IPS-15b (cell line): ENCODE measurements around the gene SCUBE3.

Source experiments
- H3K27me3 ChIP-seq: one replicate; pipeline ENCODE4 v1.6.1; 2013; ENCODE audit warnings: low read length; ENCODE audit not compliant: control insufficient read depth, insufficient read depth
- H3K36me3 ChIP-seq: one replicate; pipeline ENCODE4 v1.6.1; 2013; ENCODE audit warnings: low read length; ENCODE audit not compliant: control insufficient read depth, insufficient read depth
- H3K4me1 ChIP-seq: one replicate; pipeline ENCODE4 v1.6.1; 2013; ENCODE audit warnings: mild to moderate bottlenecking, low read length; ENCODE audit not compliant: control insufficient read depth, insufficient read depth
- H3K4me3 ChIP-seq: one replicate; pipeline ENCODE4 v1.5.1; 2013; ENCODE audit warnings: low read depth, low read length
- H3K9ac ChIP-seq: one replicate; pipeline ENCODE4 v1.6.1; 2013; ENCODE audit warnings: low read depth, mild to moderate bottlenecking, low read length
- H3K9me3 ChIP-seq: one replicate; pipeline ENCODE4 v1.6.1; 2013; ENCODE audit warnings: mild to moderate bottlenecking, low read length; ENCODE audit not compliant: control insufficient read depth, insufficient read depth

Gene SCUBE3

DNA sequence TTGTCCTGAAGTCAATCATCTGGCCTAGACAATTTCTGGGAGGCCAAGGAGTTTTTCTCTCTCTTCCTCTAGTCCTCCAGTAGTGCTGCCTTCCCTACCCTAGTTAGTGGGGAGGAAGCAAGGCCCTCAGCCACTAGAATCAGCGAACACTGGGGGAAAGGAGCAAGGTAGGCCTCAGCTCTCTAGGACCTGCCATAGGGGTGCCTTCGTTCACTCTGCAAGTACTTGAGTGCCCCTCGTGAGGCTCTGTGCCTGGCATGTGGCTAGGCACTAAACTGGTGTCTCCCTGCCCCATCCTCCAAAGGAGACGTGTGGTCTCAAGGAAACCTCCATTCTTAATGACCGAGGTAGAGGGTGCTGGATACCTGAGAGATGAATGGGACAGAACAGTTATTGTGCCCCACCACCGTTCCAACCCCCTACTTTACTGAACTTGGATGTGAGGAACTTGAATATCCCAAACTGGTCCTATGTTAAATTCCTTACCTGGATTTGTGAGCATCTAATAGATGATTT is 84.9 kb downstream of the SCUBE3 start:
- H3K4me1 ChIP-seq = peaks cover 12% of the 10 kb centered on the region
- H3K9ac ChIP-seq = no peak overlapping the region
- H3K9me3 ChIP-seq = no peaks in the 10 kb centered on the region
- H3K36me3 ChIP-seq = peaks cover 10% of the 10 kb centered on the region
- no peak overlapping the region for H3K4me3 ChIP-seq
- H3K27me3 ChIP-seq = no peaks in the 10 kb centered on the region

DNA sequence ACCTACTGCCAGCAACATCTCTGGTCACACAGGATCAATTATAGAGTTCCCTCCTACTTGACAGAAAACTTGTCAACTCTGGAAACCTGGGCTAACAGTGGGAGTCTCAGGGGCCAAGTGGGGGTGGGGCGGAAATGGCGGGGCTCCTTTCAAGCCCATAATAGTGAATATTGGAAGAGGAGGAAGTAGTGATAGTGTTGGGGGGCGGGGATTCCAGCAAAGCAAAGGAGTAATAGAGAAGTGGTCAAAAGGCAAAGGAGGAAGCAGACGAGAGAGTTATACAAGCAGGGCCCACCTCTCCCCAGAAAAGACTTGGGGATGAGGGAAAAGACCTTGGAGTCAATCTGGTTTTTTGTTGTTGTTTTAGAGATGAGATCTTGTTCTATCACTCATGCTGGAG is 85.9 kb downstream of the SCUBE3 start:
- Histone ChIP-seq H3K4me3 (no peak overlapping the region), H3K9me3 (no peaks in the 10 kb centered on the region), H3K4me1 (peaks cover 12% of the 10 kb centered on the region), H3K9ac (peak overlapping the region; percentile 4), H3K36me3 (peaks cover 9% of the 10 kb centered on the region), H3K27me3 (no peaks in the 10 kb centered on the region)

DNA sequence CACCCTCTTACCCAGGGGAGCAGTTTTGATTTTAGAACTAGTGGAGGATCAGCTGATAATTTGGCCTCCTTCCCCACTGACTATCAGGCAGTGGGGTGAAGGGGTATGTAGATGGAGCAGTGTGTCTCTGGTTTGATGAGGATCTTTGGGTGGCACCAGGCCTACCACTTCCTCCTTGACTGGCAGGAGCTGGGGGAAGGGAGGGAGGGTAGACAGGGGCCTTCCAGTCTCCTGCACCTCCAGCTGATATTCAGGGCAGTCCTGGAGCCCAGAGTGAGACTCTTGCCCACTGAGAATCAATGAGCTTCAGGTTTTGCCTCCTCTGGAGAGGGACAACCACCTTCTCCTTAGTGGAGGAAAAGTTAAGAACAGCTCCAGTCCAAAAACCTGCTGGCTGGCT is 87.1 kb downstream of the SCUBE3 start:
- peaks cover 12% of the 10 kb centered on the region for H3K4me1 ChIP-seq
- H3K4me3 ChIP-seq = no peak overlapping the region
- H3K36me3 ChIP-seq = no peaks in the 10 kb centered on the region
- H3K9me3 ChIP-seq = no peaks in the 10 kb centered on the region
- no peak overlapping the region for H3K9ac ChIP-seq
- no peaks in the 10 kb centered on the region for H3K27me3 ChIP-seq
